Transverse colon (tissue), 4 donors: ENCODE data around the gene MRPL34. TPM values are rescaled to one million over a fixed set of nuclear protein-coding genes. Genes with fewer than 3 reads are reported as not detected.

Experiments
- DNase-seq: peaks from one replicate; pipeline ENCODE4 v3.0.0-alpha.2; 2019
- H3K27ac ChIP-seq, 4 donors: fragments of 200-600 bp; sonication (generic); 2 replicates each; pipeline ENCODE4 v1.5.1; 2016 to 2018; ENCODE audit warnings: inconsistent platforms in 4 of 4
- H3K27me3 ChIP-seq: fragments of 200-600 bp; sonication (generic); 2 replicates; pipeline ENCODE4 v1.5.1; 2017; ENCODE audit warnings: inconsistent platforms
- H3K36me3 ChIP-seq, 4 donors: fragments of 200-600 bp; sonication (generic); 2 replicates each; pipeline ENCODE4 v1.5.1; 2017 to 2019; ENCODE audit warnings: inconsistent platforms in 4 of 4
- H3K4me1 ChIP-seq, 4 donors: fragments of 200-600 bp; sonication (generic); 2 replicates each; pipeline ENCODE4 v1.5.1; 2017 to 2020; ENCODE audit warnings: inconsistent platforms in 4 of 4
- H3K4me3 ChIP-seq, 4 donors: fragments of 200-600 bp; sonication (generic); 1 replicate in 1 of 4; 2 replicates in 3 of 4; pipeline versions ENCODE4 v1.5.1 to v1.6.1; 2017 to 2019; ENCODE audit warnings: inconsistent platforms in 4 of 4
- H3K9me3 ChIP-seq, 2 donors: fragments of 200-600 bp; sonication (generic); 2 replicates each; pipeline ENCODE4 v1.5.1; 2017 to 2019; ENCODE audit warnings: inconsistent platforms in 2 of 2
- EP300 ChIP-seq: sonication (generic); formaldehyde crosslinking; IDR thresholded peaks from one replicate; pipeline ENCODE4 v1.6.1; 2017; ENCODE audit warnings: antibody characterized with exemption, low read depth
- POLR2A ChIP-seq: fragments of 450-650 bp; IDR thresholded peaks from one replicate; pipeline ENCODE4 v1.6.1; 2016; ENCODE audit warnings: antibody characterized with exemption, mild to moderate bottlenecking, moderate library complexity
- POLR2AphosphoS5 ChIP-seq, 3 donors: sonication (generic); formaldehyde crosslinking; IDR thresholded peaks; one replicate each; pipeline ENCODE4 v1.6.1; 2016; ENCODE audit warnings: antibody characterized with exemption in 3 of 3
- WGBS, 2 donors: methylation state at CpG; one replicate each; pipeline ENCODE4 v1.1.5; 2018; ENCODE audit warnings: low coverage in 1 of 2; 5-methylcytosine and 5-hydroxymethylcytosine counted together
- in situ Hi-C, 4 donors: fragments of 200-750 bp; cut with MboI; loops; one replicate each; pipeline versions ENCODE4 v1.15.0 to v1.15.1; 2017; ENCODE audit warnings: low sequenced_read_pairs in 3 of 4, low pct_ligation_motif_present in 1 of 4, low pct_unique_long_range_greater_than_20kb in 1 of 4
- intact Hi-C: fragments of 100-400 bp; cut with DNase I; formaldehyde crosslinking; loops from one replicate; pipeline ENCODE4 v1.15.1; 2023; ENCODE audit warnings: low total_unique reads
- total RNA-seq, 4 donors: library from RNA; depleted of rRNA; stranded (reverse); fragments of >200 nt; gene quantifications; one replicate each; pipeline ENCODE4 v1.1.0, GENCODE V29; 2016
- TF ChIP-seq, protein P1 (sequence below), 5 experiments: fragments of 200-600 bp in 3 of 5; fragments of 450-650 bp in 2 of 5; sonication (generic) in 3 of 5; IDR thresholded peaks; 1 replicate in 2 of 5; 2 replicates in 3 of 5; pipeline ENCODE4 v1.5.1; 2016 to 2017; ENCODE audit warnings: antibody characterized with exemption in 5 of 5, inconsistent platforms in 3 of 5, mild to moderate bottlenecking in 2 of 5, moderate library complexity in 1 of 5

MRPL34 gene
- total RNA-seq, 4 donors from 2014 or later: 243 to 390 (median 272) TPM

DNA sequence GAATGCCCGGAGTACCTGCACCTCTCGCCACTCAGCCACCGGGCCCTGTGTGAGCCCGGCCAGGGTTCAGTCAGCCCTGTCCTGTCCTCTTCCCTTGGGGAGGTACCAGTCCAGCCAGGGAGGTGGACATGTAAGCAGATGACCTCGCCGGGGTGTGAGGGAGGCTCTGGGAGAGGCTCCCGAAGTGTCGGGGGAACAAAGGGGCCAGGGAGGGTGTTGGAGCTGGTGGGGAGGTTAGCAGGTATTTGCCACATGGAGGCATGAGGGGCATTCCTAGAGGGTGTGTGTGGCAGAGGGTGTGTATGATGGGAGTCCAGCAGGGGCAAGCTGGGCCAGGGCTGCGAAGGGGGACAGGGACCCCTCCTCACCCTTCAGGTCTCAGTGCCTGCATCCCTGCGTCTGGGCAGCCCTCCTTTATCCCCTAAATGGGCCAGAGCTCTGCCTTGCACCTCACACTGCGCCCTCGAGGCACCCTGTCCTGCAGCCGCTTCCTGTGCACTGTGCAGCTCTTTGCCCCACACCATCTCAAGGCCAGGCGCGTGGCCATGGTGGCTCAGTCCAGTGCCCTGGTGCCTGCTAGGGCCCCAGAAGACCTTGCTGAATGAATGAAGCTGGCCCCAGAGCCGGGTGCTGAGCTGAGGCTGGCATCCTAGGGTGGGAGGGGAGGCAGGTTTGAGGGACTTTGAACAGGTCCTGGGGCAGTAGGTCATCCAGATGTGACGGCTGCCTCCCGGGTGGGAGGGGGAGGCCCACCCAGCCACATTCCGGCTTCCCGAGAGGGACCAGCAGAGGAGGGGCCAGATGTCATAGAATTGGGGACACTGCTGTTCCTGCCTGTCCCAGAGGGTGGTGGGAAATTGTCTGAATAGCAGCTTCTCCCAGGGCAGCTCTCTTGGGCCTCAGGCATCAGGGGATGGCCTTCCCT, 6.8 kb downstream of the MRPL34 start:
- Histone ChIP-seq H3K9me3 (no peaks in the 10 kb centered on the region), H3K36me3 (peaks cover 0 to 20% (median 9%) of the 10 kb centered on the region in 4 donors), H3K4me3 (no peak overlapping the region), H3K4me1 (peaks cover 11 to 40% (median 22%) of the 10 kb centered on the region in 4 donors), H3K27ac (no peak overlapping the region), H3K27me3 (no peaks in the 10 kb centered on the region)
- 84 to 90% methylated on average over 2 to 14 of the region's 20 CpGs for WGBS, 2 donors
- in situ Hi-C loops (no loop called here), intact Hi-C loops (no loop called here)
- TF ChIP-seq EP300 (no peak), POLR2AphosphoS5 (IDR thresholded peaks at IDR 0.05) (no peak), POLR2A (no peak)
- TF ChIP-seq, protein P1, sequence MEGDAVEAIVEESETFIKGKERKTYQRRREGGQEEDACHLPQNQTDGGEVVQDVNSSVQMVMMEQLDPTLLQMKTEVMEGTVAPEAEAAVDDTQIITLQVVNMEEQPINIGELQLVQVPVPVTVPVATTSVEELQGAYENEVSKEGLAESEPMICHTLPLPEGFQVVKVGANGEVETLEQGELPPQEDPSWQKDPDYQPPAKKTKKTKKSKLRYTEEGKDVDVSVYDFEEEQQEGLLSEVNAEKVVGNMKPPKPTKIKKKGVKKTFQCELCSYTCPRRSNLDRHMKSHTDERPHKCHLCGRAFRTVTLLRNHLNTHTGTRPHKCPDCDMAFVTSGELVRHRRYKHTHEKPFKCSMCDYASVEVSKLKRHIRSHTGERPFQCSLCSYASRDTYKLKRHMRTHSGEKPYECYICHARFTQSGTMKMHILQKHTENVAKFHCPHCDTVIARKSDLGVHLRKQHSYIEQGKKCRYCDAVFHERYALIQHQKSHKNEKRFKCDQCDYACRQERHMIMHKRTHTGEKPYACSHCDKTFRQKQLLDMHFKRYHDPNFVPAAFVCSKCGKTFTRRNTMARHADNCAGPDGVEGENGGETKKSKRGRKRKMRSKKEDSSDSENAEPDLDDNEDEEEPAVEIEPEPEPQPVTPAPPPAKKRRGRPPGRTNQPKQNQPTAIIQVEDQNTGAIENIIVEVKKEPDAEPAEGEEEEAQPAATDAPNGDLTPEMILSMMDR (IDR thresholded peaks at IDR 0.05): no peak
- no peak for DNase-seq

- H3K27ac ChIP-seq: no peak overlapping the region
- intact Hi-C loops: no loop called here
- no peak for DNase-seq
- TF ChIP-seq EP300 (no peak), POLR2A (no peak), POLR2AphosphoS5 (IDR thresholded peaks at IDR 0.05) (no peak)
- TF ChIP-seq, protein P1 (IDR thresholded peaks at IDR 0.05): no peak
- H3K4me1 ChIP-seq: peaks cover 11 to 35% (median 22%) of the 10 kb centered on the region in 4 donors
- H3K9me3 ChIP-seq: no peaks in the 10 kb centered on the region
- 92% methylated on average over 18 of the region's 19 CpGs; no CpG with 5 or more reads in 1 of the 2 donors for WGBS, 2 donors
- H3K4me3 ChIP-seq: no peak overlapping the region
- in situ Hi-C loops: no loop called here
- H3K36me3 ChIP-seq: peaks cover 0 to 21% (median 10%) of the 10 kb centered on the region in 4 donors
- H3K27me3 ChIP-seq: no peaks in the 10 kb centered on the region
Measured at GRCh38 chr19:17314007-17314593, 8.4 kb downstream of the MRPL34 start.

- WGBS, 2 donors: 79 to 81% methylated on average over 2 to 5 of the region's 6 CpGs
- in situ Hi-C loops (no loop called here), intact Hi-C loops (no loop called here)
- TF ChIP-seq POLR2A: no peak
- no peak for DNase-seq
- Histone ChIP-seq H3K4me3 (no peak overlapping the region), H3K36me3 (peaks cover 0 to 35% (median 16%) of the 10 kb centered on the region in 4 donors), H3K27me3 (no peaks in the 10 kb centered on the region), H3K4me1 (peaks cover 0 to 12% (median 8%) of the 10 kb centered on the region in 4 donors), H3K27ac (peak overlapping the region in 1 of 4 donors; percentile 74), H3K9me3 (no peaks in the 10 kb centered on the region)
Measured at GRCh38 chr19:17318966-17319365, 13.3 kb downstream of the MRPL34 start.

DNA sequence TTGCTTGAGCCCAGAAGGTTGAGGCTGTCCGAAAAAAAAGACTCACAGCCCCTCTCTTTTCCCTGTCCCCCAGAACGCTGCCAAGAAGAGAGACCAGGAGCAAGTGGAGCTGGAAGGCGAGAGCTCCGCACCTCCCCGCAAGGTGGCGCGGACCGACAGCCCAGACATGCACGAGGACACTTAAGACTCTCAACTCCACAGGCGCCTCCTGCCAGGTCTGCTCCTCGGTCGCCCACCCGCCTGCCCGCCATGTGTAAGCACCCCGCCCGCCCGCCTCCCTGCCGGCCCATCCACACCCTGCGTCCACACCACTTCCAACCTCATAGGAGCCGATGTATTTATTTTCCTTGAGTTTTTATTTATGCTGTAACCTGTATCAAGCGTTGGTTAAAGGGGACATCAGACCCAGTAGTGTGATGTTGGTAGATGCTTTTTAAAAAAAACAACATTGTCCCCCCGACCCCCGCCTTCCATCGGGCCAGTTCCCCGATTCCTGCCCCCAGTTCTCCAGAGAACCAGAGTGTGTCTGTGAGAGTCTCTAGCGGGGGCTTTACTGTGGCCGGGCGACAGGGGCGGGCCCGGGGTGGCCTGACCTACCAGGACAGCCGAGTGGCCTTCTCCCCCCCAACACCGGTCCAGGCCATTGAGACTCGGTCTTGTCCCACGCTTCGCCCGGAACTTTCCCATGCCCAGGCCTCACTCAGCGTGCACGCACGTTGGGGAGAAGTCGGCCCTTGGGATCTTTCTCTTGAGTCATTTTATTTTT, 14.0 kb downstream of the MRPL34 start:
- Histone ChIP-seq H3K36me3 (peaks cover 0 to 28% (median 13%) of the 10 kb centered on the region in 4 donors), H3K4me1 (peaks cover 0 to 12% (median 8%) of the 10 kb centered on the region in 4 donors), H3K9me3 (no peaks in the 10 kb centered on the region), H3K27me3 (no peaks in the 10 kb centered on the region), H3K4me3 (no peak overlapping the region), H3K27ac (no peak overlapping the region)
- in situ Hi-C loops: no loop called here
- DNase-seq: no peak
- TF ChIP-seq POLR2A: no peak
- TF ChIP-seq, protein P1 (IDR thresholded peaks at IDR 0.05): no peak
- no peak for TF ChIP-seq EP300
- no peak for TF ChIP-seq POLR2AphosphoS5 (IDR thresholded peaks at IDR 0.05)
- 90 to 92% methylated on average over 5 to 40 of the region's 40 CpGs for WGBS, 2 donors
- intact Hi-C loops: no loop called here
